DMS153 (cell line): ENCODE measurements around the gene SLC39A11.
"Not testable (repeated sequence)": the region's sequence is repeated elsewhere in the genome, so short reads cannot be mapped to it uniquely, and the experiment has no call there.

Experiments used
- DNase-seq: peaks from one replicate; lab custom pipeline; 2025; lab: John Stamatoyannopoulos, UW

Gene SLC39A11

GRCh38 chr17:73107191-73107590, 14.7 kb upstream of the SLC39A11 start:
- no peak for DNase-seq

DNA sequence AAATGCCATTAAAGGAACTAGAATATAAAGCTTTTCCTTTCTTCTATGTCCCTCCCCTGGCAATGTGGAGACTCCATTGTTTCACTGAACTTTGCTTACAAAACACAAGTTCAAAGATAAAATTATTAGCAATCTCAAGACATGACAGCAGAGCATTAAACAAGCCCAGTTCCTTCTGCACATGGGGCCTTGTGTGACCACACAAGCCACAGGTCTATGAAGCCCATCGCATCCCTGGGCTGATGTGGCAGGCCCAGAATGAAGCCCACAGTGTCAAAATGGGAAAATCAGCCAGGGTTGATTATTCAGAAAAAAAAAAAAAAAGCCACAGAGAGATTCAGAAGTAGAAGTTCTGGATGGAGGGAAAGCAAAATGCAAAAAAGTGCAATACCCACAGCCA, 12.9 kb upstream of the SLC39A11 start:
- no peak for DNase-seq

DNA sequence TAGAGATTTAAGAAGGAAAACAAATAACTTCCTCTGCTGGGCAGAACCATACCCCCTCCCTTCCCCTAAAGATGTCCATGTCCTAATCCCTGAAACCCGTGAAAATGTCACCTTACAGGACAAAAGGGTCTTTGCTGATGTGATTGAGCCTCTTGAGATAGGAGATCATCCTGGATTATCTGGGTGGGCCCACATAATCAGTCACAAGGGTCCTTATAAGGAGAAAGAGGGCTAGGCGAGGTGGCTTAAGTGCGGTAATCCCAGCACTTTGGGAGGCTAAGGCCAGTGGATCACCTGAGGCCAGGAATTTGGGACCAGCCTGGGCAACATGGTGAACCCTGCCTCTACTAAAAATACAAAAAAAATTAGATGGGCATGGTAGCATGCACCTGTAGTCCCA, 12.0 kb upstream of the SLC39A11 start:
- DNase-seq: no peak

DNA sequence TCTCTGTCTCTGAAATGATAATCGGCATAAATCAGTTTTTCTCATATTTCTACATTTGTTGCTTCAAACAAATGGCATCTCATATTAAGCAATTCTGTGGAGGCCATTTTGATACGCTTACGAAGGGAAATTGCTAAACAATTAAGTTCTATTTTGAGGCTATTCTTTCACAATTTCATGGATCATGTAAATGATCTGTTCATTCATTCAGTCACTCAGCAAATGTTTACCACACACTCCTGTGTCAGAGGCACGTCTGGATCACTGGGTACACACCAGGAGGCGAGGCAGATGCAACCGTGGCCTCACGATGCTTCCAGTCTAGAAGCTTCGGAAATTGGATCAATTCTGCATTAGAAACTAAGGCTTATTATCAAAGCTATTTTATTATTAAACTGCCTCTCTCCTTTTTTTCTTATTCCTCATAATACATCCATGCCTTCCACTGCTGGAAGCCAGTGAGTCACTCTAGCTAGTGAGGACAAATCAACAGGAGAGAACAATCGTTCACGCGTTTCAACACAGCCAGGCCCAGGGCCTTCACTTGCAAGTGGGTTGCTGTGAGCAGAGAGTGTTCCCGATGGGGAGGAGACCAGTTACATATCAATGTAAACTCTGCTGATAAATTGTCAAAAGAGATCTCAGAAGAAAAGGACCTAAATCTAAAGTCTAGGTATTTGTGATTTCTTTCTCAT, 11.3 kb upstream of the SLC39A11 start:
- DNase-seq: no peak

DNA sequence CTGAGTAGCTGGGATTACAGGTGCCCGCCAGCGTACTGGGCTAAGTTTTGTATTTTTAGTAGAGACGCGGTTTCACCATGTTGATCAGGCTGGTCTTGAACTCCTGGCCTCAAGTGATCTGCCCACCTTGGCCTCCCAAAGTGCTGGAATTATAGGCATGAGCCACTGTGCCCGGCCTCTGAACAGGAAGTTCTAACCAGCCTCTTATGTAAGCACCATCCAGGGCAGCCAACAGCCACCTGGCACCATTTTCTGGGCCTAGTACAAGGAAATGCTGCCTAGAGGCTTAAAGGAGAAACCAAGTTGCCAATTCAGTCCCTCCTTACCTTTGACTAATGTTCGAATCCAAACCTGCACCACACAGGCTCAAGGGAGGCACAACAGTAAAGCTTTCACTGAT, 8.5 kb upstream of the SLC39A11 start:
- no peak for DNase-seq

DNA sequence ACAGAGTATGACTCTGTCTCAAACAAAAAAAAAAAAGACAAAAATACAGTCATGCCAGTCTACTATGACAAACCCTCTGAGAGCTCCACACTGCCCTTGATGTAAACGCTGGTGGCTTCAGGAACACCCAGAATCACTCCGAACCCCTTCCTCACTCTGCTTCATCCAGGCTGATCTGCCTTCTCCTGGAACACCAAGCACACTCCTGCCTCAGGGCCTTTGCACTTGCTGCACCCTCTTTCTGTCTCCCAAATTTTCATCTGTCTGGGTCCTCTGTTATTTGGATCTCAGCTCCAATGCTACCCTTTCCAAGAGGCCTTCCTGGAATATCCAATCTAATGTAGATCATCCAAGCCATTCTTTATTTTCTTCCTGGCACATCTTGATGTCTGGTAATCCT, 7.9 kb upstream of the SLC39A11 start:
- no peak for DNase-seq

GRCh38 chr17:73099511-73099910, 7.0 kb upstream of the SLC39A11 start:
- DNase-seq: no peak

- DNase-seq: no peak
Measured at GRCh38 chr17:73098919-73099318, 6.4 kb upstream of the SLC39A11 start.

DNA sequence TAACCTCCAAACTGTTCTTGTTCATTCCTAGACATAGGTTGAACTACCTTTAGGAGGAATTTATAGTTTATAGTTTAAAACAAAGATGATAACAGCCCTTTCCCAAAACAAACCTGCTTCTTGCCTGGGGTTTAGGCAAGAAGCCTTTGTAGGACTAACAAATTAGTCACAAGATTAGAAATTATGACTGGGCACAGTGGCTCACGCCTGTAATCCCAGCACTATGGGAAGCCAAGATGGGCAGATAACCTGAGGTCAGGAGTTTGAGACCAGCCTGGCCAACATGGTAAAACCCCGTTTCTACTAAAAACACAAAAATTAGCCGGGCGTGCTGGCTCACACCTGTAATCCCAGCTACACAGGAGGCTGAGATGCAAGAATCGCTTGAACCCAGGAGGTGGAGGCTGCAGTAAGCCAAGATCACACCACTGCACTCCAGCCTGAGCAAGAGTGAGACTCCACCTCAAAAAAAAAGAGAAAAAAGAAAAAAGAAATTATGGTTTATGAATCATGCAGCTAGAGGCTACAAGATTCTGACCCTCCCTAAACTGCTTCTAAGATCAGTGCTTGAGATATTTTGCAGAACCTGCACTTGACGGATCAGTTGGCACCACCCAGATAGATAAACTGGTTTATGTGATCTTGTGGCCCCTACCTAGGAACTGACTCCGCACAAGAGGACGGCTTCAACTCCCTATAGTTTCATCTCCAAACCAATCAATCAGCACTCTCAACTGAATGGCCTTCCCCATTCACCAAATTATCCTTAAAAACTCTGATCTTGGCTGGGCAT, 5.7 kb upstream of the SLC39A11 start:
- DNase-seq: not testable (repeated sequence)

- no peak for DNase-seq
Measured at GRCh38 chr17:73096866-73097265, 4.4 kb upstream of the SLC39A11 start.

GRCh38 chr17:73096211-73096610, 3.7 kb upstream of the SLC39A11 start:
- DNase-seq: no peak

DNA sequence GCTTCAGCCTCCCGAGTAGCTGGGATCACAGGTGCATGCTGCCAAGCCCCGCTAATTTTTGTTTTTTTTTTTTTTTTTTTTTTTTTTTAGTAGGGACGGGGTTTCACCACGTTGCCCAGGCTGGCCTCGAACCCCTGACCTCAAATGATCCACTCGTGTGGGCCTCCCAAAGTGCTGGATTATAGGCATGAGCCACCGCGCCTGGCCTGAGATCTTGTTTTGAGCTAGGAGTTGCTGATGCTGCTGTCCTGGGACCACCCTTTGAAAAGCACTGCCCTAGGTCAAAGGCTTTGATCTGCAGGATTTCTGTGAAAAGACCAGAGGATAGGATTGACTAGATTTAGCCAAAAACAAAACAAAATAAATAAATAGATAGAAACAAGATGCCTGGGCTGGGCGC, 798 bp upstream of the SLC39A11 start:
- no peak for DNase-seq

- DNase-seq: no peak
Measured at GRCh38 chr17:73091770-73092522, 542 bp downstream of the SLC39A11 start.

DNA sequence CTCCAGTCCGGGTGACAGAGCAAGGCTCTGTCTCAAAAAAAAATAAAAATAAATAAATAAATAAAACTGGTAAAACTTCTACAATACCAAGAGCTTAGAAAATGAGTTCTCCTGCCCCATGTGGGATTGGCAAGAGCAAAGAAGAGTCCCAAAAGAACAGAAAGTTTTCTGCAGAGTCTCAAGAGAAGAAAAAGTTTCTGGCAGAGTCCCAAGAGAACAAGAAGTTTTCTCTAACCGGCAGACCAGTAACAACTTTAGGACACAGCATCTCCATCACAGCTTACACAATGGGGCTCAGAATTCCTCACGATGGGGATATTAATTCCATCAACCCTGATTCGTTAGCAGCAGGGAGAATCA, 1.1 kb downstream of the SLC39A11 start:
- no peak for DNase-seq

- no peak for DNase-seq
Measured at GRCh38 chr17:73090396-73091202, 1.9 kb downstream of the SLC39A11 start.

DNA sequence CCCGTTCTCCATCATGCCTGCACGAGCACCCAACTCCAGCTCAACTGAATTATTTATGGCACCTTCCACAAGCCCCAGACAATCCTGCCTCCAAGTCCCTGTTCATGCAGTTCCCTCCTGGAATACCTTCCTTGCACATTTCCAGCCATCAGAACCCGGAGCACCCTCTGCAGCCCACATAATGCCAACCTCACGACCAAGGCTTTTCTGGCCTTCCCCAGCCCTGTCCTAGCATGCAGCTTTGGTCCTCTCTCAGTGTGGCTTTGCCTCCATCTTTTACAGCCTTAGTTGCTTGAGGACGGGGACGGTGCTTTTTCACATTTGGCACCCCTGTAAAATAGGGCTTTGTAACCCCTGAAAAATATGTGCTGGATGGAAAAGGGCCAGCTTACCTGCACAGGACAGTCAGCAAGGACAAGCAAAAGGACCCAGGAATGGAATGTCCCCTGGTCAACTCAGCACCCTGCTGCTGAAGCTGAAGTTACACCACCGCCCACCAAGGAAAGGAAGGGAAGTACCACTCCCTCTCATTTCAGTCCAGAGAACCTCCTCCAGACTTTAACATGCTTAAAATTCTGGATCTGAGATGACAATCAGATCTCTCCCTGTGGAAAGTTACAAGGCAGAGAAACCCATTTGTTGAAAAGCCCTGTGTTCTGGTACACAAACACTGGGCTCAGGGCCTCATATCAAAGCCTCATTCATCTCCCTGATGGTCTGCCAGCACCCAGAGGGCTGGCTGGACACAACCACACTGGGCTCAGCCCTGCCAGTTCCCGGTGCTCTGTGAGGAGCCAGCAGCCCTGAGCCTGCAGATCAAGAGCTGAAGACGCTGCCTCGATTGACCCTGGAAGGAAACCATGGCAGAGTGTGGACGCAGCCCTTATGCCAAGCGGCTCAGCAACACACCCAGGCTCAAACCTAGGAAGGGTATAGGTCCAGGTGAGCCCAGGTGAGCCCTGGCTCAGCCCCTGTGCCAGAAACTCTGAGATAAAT, 2.9 kb downstream of the SLC39A11 start:
- DNase-seq: no peak

DNA sequence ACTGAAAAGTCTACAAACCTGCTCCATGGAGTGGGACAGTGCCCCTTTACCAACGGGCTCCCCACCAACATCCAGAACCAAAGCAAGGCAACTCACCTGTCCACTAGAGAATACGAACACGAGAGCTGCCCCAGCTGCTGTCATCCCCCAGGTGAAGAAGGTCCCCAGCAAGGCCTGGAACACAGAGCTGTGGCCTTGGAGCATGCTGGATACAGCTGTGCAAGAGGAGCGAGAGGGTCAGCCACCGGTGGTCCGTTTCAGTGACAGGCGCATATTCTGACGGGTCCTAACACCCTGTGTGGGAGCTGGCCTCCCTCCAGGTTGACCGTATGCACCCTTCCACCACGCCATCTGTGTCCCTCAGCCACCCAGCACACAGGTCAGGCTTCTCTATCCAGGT, 3.9 kb downstream of the SLC39A11 start:
- DNase-seq: no peak

GRCh38 chr17:73083432-73083831, 9.1 kb downstream of the SLC39A11 start:
- DNase-seq: no peak

- DNase-seq: no peak
Measured at GRCh38 chr17:73074566-73074965, 17.9 kb downstream of the SLC39A11 start.

- no peak for DNase-seq
Measured at GRCh38 chr17:73072219-73072962, 20.1 kb downstream of the SLC39A11 start.
